ENCODE measurements around the gene ADGRF1.

The ADGRF1 gene

GRCh38 chr6:46973029-46973428 is 69.1 kb downstream of the ADGRF1 start:
- DNase-seq: no peak

- DNase-seq: no peak
These were observed 69.6 kb downstream of the ADGRF1 start for GRCh38 chr6:46972531-46972930.

- DNase-seq: no peak
These were observed 72.9 kb downstream of the ADGRF1 start for GRCh38 chr6:46969206-46969605.

- no peak for DNase-seq
These were observed 74.2 kb downstream of the ADGRF1 start for GRCh38 chr6:46967826-46968349.

- DNase-seq: no peak
These were observed 77.2 kb downstream of the ADGRF1 start for GRCh38 chr6:46964716-46965519.

- DNase-seq: no peak
These were observed 78.5 kb downstream of the ADGRF1 start for GRCh38 chr6:46963626-46964025.

GRCh38 chr6:46963039-46963438 is 79.1 kb downstream of the ADGRF1 start:
- DNase-seq: no peak

- DNase-seq: no peak
These were observed 80.4 kb downstream of the ADGRF1 start for GRCh38 chr6:46961711-46962110.

GRCh38 chr6:46961232-46961631 is 80.9 kb downstream of the ADGRF1 start:
- DNase-seq: no peak

- no peak for DNase-seq
These were observed 82.7 kb downstream of the ADGRF1 start for GRCh38 chr6:46959419-46959818.

- no peak for DNase-seq
These were observed 85.7 kb downstream of the ADGRF1 start for GRCh38 chr6:46956409-46956808.

GRCh38 chr6:46954837-46955451 is 87.2 kb downstream of the ADGRF1 start:
- no peak for DNase-seq

GRCh38 chr6:46953921-46954320 is 88.2 kb downstream of the ADGRF1 start:
- DNase-seq: no peak

- DNase-seq: no peak
These were observed 92.4 kb downstream of the ADGRF1 start for GRCh38 chr6:46949632-46950280.

- DNase-seq: no peak
These were observed 93.4 kb downstream of the ADGRF1 start for GRCh38 chr6:46948699-46949098.

All from NK-92 treated with Interleukin-12 subunit alpha and Interleukin-12 subunit beta, amount 100 ng/mL, for 24 hours (cell line).